Activated naive CD8-positive, alpha-beta T cell treated with anti-CD3 and anti-CD28 coated beads, Interleukin-2, amount 50 U/mL, for 24 hours (primary cell): ENCODE measurements around the gene ABL1.
"Not testable (repeated sequence)": the region's sequence is repeated elsewhere in the genome, so short reads cannot be mapped to it uniquely, and the experiment has no call there.

Source experiments
- ATAC-seq: fragments of 150-1000 bp; cut with Tn5 transposase; one replicate; pipeline ENCODE4 v1.10.0; 2021
- DNase-seq: peaks from one replicate; pipeline ENCODE4 v3.0.0; 2021
- H3K27ac Mint-ChIP-seq: one replicate; pipeline ENCODE4 v1.8.0; 2021; ENCODE audit warnings: mild to moderate bottlenecking, mixed read lengths
- H3K27me3 Mint-ChIP-seq: one replicate; pipeline ENCODE4 v1.8.0; 2021; ENCODE audit warnings: mixed read lengths
- H3K36me3 Mint-ChIP-seq: one replicate; pipeline ENCODE4 v1.8.0; 2021; ENCODE audit warnings: low read depth, mixed read lengths
- H3K4me1 Mint-ChIP-seq: one replicate; pipeline ENCODE4 v1.8.0; 2021; ENCODE audit warnings: mixed read lengths
- H3K4me3 Mint-ChIP-seq: one replicate; pipeline ENCODE4 v1.8.0; 2021; ENCODE audit warnings: mild to moderate bottlenecking, moderate library complexity, mixed read lengths
- H3K9me3 Mint-ChIP-seq: one replicate; pipeline ENCODE4 v1.8.0; 2021; ENCODE audit warnings: mixed read lengths

Gene ABL1

DNA sequence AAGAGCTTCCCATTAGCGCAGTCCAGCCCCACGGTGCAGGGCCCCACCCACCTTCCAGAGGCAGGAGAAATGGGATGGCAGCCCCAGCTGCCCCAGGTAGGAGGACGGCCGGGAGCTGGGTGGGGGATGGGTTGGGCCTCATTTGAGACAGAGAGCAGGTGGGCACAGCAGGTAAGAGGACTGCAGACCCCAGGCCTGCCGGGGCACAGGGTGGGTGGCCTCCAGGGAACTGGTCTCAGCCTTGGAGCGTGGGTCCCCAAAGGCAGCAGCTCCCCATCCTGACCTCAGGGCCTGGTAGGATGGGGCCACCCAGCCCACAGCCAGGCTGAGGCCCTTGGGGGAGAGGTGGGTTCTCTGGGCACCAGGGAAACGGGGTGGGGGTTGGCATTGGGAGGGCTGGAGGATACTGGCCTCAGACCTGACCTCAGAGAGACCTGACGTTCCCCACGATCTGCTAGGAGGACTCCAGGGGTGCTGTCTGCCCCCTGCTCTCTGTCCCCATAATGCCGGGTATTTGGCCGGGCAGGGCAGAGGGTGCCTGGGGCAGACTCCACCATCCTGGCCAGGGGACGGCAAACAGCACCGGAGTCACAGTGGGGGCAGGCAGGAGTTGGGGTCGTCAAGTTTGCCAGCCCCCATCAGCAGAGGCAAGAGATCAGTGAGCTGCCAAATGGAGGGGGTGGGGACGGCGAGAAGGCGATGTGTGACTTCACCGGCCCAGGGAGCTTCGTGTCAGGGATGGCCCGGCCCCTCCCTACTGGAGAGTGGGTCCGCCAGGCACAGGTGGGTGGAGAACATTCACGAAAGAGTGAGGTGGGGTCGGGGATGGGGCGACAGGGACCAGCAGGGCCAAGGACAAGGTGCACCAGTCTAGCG is 68.4 kb downstream of the ABL1 start:
- ATAC-seq = no peak
- no peaks in the 10 kb centered on the region for H3K9me3 Mint-ChIP-seq
- H3K27ac Mint-ChIP-seq = no peak overlapping the region
- H3K4me1 Mint-ChIP-seq = no peaks in the 10 kb centered on the region
- DNase-seq = no peak
- H3K36me3 Mint-ChIP-seq = no peaks in the 10 kb centered on the region
- H3K4me3 Mint-ChIP-seq = no peak overlapping the region
- H3K27me3 Mint-ChIP-seq = peaks cover 6% of the 10 kb centered on the region

DNA sequence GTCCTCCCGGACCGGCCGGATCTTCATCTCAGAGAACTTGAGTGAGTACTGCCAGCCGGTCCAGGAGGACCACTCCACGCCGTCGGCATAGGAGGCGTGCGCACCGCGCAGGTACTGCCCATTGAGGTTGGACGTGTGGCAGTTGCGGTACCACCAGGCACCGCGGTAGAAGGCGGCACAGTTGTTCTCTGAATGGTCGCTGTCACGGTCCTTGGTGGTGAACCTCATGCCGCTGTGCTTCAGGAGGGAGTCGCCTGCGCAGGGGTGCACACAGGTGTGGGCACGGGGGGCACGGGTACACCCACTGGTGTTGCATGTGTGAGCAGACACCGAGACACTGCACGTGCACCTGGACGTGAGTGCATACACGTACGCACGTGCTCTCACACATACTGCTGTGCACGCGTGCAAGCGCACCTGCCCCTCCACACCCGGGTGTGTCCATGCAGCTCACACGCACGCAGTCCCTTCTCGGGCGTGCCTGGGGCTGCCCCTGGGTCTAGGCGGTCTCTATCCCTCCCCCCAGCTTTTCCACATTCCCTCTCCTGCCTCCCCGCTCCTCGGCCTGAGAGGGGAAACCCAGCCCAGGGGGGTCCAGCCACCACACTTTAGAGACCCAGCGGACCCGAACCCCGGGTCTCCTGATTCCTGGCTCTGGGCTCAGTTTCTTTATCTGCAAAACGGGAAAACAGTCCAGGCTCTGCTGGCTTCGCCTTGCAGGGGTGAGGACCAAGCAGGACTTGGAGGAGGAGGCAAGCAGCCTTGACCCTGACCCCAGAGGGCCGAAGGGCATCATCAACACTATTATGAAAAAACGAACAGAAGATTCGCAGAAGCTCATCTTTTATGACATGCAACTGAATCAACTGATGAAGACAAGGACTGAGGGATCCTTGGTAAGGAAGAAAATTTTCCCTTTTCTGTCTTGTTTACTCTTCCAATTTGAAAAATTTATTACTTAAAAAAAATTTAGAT is 69.3 kb downstream of the ABL1 start:
- no peak overlapping the region for H3K27ac Mint-ChIP-seq
- H3K4me3 Mint-ChIP-seq = no peak overlapping the region
- H3K27me3 Mint-ChIP-seq = peaks cover 6% of the 10 kb centered on the region
- no peak for ATAC-seq
- DNase-seq = no peak
- no peaks in the 10 kb centered on the region for H3K4me1 Mint-ChIP-seq
- no peaks in the 10 kb centered on the region for H3K36me3 Mint-ChIP-seq
- no peaks in the 10 kb centered on the region for H3K9me3 Mint-ChIP-seq

DNA sequence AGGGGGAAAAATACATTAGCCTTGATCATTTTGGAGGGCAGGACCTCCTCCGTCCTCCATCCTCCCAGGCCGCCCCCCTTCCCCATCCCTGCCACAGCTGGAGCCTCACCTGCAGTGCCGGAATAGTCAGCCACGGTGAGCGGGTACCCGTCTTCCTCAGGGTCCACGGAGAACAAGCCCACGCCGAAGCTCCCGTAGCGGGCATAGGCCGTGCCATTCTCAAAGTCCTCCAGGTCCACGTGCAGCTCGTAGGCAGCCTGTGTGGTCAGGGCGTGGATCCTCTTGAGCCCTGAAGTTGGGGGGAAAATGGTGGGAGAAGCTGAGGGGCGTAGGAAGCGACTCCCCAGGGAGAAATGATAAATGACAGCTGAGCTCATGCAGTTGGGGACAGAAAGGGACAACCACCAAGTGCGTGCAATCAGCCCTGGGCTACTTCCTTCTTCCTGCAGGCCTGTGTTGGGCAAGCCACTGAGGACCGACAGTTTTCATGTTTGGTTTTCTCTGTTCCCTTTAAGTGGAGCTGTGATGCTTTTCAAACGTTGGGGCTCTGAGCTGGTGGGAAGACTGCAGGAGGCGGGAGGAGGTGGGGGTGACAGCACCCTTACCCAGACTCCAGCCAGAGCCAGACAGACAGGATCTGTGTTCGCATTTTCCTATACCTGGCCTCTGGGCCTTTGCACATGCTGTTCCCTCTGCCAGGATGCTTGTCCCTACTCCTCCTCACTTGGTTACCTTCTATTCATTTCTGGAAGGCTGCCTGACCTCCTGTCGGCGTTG is 70.3 kb downstream of the ABL1 start:
- DNase-seq = no peak
- H3K27me3 Mint-ChIP-seq = peaks cover 2% of the 10 kb centered on the region
- no peak for ATAC-seq
- H3K9me3 Mint-ChIP-seq = no peaks in the 10 kb centered on the region
- no peak overlapping the region for H3K27ac Mint-ChIP-seq
- H3K4me1 Mint-ChIP-seq = no peaks in the 10 kb centered on the region
- no peak overlapping the region for H3K4me3 Mint-ChIP-seq
- no peaks in the 10 kb centered on the region for H3K36me3 Mint-ChIP-seq

DNA sequence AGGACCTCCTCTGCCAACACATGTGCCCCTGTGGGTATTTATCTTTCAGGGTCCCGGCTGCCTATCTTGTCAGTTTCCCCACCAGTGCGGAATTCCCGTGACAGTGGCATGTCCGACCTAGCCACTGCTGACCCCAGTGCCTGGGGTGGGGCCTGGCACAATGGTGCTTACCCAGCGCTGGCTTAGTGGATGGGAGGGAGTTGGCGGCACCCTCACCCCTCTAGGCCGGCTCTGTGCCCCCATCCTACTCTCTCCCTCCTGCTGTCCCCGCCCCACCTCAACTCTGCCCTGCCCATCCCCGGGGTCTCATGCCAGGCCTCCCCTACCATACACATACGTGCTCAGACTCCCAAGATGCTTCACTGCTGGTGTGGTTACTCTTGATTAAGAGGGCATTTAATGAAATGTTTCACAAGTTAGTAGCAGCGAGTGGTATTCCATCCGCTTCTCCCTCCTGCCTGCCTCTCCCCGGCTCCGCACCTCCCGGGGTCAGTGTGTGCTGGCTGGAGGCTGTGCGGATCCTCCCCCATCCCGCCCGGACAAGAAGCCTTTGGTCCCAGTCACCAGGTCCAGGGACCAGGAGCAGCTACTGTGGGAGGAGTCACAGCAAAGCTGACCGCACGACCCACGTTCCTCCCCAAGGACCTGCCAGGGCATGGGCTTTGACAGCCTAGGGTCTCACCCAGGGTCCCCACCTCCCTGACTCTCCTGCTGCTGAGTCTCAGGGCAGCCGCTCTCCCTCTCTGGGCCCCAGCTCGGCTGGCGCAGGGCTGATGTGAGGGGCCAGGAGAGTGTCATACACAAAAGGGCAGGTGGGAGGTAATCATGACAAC is 71.1 kb downstream of the ABL1 start:
- Mint-ChIP-seq H3K4me1 (no peaks in the 10 kb centered on the region), H3K27me3 (peaks cover 2% of the 10 kb centered on the region), H3K27ac (no peak overlapping the region), H3K9me3 (no peaks in the 10 kb centered on the region), H3K4me3 (no peak overlapping the region), H3K36me3 (no peaks in the 10 kb centered on the region)
- DNase-seq (no peak), ATAC-seq (no peak)

DNA sequence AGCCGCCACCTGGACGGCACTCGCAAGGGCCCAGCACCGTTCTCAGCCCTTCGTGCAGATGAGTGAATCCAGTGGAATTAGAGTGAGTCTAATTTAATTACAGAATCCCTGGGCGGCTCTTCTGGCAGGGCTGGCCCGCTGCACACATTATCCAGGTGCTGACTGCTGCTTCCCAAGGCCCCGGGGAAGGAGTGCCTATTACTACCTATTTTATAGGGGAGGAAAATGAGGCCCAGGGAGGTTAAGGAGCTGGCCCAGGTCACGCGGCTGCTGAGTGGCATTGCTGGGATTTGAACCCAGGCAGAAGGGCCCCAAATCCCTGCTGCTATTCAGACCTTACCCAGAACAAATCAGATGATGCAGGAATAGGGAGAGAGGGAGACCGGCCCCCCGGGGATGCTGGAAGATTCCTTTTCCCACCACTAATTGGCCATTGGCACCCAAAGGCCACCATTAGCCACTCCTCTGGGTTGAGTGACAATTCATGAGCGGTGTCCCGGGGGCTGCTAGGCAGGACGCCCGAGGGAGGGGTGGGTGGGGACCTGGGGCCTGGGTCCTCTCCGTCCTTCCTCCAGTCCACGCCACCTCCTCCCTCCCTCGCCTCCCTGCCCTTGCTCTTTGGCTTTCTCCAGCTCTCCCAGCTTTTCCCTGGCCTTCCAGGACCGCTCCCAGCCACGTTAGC is 71.8 kb downstream of the ABL1 start:
- Mint-ChIP-seq H3K9me3 (no peaks in the 10 kb centered on the region), H3K27me3 (peaks cover 2% of the 10 kb centered on the region), H3K4me1 (no peaks in the 10 kb centered on the region)

DNA sequence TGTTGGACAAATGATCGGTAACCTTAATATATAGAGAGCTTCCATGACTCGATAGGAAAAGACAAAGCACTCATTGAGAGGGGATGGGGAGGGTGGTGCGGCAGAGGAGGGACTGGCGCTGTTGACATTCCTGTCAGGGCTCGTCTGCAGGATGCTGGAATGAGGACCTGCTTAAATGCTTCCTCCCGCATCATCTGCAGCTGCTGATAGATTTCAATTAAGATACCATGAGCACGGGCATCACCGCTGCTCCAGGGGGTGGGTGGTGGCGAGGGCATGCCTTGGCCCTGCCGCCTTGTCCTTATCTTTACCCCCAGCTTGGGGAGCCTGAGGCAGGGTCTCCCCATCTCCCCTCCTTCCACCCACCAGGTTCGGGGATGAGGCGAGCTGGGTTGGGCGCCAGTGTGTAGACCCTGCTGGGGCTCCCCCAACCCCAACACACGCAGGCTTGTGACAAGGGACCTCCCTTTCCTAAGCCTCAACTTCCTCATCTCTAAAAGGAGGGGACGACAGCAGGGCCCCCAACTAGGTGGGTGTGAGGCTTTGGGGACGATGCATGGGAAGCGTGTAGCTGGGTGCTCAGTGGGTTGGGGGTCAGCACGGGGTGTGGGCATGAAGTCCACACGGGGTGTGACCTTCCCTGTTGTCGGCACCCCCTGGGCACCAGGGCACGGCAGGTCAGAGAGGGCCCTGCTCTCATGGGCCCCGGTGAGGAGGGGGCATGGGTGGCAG is 73.3 kb downstream of the ABL1 start:
- ATAC-seq (no peak), DNase-seq (no peak)
- Mint-ChIP-seq H3K27me3 (peaks cover 2% of the 10 kb centered on the region), H3K27ac (no peak overlapping the region), H3K4me3 (no peak overlapping the region), H3K36me3 (no peaks in the 10 kb centered on the region), H3K9me3 (no peaks in the 10 kb centered on the region), H3K4me1 (no peaks in the 10 kb centered on the region)

More for the DNA sequence above, 71.8 kb downstream of the ABL1 start:
- no peak for ATAC-seq
- Mint-ChIP-seq H3K36me3 (no peaks in the 10 kb centered on the region), H3K27ac (no peak overlapping the region), H3K4me3 (no peak overlapping the region)
- no peak for DNase-seq

DNA sequence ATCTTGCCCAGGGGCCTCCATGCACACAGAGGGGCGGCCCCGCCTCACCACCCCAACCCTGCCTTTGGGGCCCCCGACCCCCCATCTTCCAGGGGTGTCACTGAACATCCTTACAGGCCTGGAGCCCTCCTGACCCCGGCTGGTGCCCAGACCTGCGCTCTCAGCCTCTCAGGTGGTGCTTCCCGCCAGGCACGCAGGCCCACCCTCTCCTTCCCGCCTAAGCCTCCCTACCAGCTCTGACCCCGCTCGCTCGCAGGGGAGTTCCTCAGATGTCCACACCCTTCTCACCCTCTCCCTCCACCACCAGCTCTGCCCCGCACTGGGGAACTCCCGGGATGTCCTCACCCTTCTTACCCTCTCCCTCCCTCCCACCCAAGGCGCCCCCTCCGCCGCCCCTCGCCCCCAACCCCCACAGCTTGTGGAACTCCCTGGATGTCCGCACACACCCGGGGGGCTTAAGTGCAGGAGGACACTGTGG is 73.9 kb downstream of the ABL1 start:
- Mint-ChIP-seq H3K27ac (no peak overlapping the region), H3K27me3 (peaks cover 2% of the 10 kb centered on the region), H3K9me3 (no peaks in the 10 kb centered on the region), H3K36me3 (no peaks in the 10 kb centered on the region), H3K4me3 (no peak overlapping the region), H3K4me1 (no peaks in the 10 kb centered on the region)
- no peak for DNase-seq
- no peak for ATAC-seq

DNA sequence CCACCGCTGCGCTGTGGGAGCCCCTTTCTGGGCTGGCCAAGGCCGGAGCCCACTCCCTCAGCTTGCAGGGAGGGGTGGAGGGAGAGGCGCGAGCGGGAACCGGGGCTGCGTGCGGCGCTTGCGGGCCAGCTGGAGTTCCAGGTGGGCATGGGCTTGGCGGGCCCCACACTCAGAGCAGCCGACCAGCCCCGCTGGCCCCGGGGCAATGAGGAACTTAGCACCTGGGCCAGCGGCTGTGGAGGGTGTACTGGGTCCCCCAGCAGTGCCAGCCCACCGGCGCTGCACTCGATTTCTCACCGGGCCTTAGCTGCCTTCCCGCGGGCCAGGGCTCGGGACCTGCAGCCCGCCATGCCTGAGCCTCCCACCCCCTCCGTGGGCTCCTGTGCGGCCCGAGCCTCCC is 75.0 kb downstream of the ABL1 start:
- H3K27ac Mint-ChIP-seq, ATAC-seq, H3K27me3 Mint-ChIP-seq, DNase-seq, H3K36me3 Mint-ChIP-seq, H3K4me1 Mint-ChIP-seq, H3K9me3 Mint-ChIP-seq, H3K4me3 Mint-ChIP-seq: not testable (repeated sequence)

DNA sequence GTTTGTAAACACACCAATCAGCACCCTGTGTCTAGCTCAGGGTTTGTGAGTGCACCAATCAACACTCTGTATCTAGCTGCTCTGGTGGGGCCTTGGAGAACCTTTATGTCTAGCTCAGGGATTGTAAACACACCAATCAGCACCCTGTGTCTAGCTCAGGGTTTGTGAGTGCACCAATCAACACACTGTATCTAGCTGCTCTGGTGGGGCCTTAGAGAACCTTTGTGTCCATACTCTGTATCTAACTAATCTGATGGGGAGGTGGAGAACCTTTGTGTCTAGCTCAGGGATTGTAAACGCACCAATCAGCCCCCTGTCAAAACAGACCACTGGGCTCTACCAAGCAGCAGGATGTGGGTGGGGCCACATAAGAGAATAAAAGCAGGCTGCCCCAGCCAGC is 75.6 kb downstream of the ABL1 start:
- not testable (repeated sequence) for H3K27me3 Mint-ChIP-seq, H3K4me3 Mint-ChIP-seq, H3K9me3 Mint-ChIP-seq, DNase-seq, H3K27ac Mint-ChIP-seq, H3K36me3 Mint-ChIP-seq, ATAC-seq, H3K4me1 Mint-ChIP-seq

DNA sequence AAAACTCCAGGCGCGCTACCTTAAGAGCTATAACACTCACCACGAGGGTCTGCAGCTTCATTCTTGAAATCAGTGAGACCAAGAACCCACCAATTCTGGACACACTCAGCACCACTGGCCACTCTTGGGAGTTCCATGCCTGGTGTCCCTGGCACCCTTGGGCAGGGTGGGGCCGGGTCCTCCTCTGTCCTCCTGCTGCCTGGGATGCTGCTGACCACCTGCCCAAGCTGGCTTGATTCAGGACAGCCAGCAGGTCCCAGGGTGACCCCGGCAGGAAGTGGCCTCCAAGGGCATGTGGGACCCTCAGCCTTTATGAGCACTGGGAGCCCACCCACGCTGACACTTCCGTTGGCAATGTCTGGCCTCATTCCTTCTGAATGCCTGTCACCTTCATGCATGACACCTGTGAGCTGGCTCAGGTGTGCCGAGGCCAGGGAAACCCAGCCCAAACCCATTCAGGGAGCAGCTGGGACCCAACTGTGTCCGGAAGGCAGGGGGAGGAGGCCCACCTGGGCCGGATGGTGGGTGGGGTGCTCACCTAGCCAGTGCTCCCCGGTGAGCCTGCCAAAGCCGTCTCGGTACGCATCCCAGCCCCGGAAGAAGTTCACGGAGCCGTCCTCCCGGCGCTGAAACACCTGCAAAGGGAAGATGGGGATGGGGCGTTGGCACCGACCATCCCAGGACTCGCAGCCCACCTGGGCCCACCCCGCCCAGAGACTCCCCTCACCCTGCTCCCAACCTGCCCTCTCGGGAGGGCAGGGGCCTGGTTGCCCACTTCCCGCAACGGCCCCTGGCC is 76.4 kb downstream of the ABL1 start:
- Mint-ChIP-seq H3K4me3 (no peak overlapping the region), H3K27ac (no peak overlapping the region), H3K4me1 (no peaks in the 10 kb centered on the region), H3K9me3 (no peaks in the 10 kb centered on the region), H3K27me3 (peaks cover 2% of the 10 kb centered on the region), H3K36me3 (no peaks in the 10 kb centered on the region)
- DNase-seq (no peak), ATAC-seq (no peak)

DNA sequence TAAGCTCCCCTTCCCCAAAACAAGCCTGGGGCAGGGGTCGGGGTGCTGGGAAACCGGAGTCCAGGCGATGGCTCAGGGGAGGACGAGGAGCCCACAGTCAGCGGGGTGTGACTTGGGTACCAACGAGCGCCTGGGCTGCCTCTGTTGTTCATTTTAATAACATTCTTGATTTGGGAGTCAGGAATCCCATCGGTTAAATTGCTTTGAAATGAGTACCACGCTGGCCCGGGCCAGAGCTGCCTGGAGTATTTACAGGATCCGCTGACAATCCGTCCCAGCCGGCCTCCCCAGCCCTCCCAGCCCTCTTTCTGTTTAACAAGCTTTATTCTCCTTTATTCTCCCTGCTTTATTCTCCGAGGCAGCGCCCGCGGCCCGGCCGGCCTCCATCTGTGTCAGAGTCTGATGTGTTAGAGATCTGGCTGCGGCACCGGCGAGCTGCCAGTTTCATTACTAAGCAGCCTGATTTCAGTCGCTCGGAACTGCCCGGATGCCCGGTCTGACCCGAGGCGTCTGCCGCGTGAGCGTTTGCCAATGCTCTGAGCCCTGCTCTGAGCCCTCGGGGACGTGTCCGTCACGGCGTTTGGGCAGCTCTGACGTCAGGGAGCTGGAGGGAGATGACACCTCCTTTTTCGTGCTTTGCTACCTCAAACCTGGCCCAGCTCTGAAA is 78.0 kb downstream of the ABL1 start:
- Mint-ChIP-seq H3K9me3 (no peaks in the 10 kb centered on the region), H3K27ac (no peak overlapping the region), H3K36me3 (no peaks in the 10 kb centered on the region), H3K27me3 (no peaks in the 10 kb centered on the region), H3K4me1 (no peaks in the 10 kb centered on the region), H3K4me3 (no peak overlapping the region)
- DNase-seq = no peak
- no peak for ATAC-seq
